AG09309 (cell line): Measurements from ENCODE around the gene IFRD2.

ENCODE experiments used
- DNase-seq: peaks from one replicate; pipeline ENCODE4 v3.0.0-alpha.2; 2010; ENCODE audit warnings: low read depth
- H3K4me3 ChIP-seq: 2 replicates; pipeline ENCODE4 v1.5.1; 2011; ENCODE audit warnings: mild to moderate bottlenecking, low read depth, low read length, moderate library complexity; ENCODE audit not compliant: control insufficient read depth
- TF ChIP-seq, protein P1 (sequence below): IDR thresholded peaks from 2 replicates; pipeline ENCODE4 v1.5.1; 2011; ENCODE audit warnings: mild to moderate bottlenecking, low read depth, low read length, inconsistent platforms; ENCODE audit not compliant: insufficient read depth, control insufficient read depth; ENCODE audit errors: missing control alignments

IFRD2 gene

DNA sequence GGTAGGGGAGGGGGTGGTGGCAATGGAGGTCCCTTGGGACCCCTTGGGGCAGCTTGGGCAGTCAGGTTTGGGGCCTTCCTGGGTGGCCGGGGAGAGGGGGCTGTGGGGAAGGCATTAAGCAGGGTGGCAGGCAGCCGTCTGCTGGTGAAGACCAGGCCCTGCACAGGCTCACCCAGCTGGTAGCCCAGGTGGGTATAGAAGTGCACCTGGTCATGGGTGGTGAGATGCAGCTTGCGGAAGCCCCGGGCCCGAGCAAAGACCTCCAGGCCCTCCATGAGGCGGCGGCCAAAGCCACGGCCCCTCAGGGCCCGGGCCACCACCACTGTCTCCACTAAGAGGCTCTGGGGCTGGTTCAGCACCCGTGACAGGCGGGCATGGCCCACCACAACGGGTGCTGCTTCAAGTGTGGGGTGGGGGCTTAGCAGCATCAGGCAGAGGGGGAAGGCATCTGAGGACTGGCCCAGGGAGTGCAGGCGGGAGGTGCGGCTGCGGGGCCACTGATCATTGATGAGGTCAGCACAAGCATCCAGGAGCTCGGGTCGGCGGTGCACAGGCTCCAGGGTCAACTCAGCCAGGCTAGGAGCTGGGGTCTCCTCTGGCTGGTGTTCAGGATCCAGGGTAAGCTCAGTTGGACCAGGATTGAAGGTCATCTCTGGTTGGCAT, 4.6 kb upstream of the IFRD2 start:
- H3K4me3 ChIP-seq = no peak overlapping the region
- TF ChIP-seq, protein P1, sequence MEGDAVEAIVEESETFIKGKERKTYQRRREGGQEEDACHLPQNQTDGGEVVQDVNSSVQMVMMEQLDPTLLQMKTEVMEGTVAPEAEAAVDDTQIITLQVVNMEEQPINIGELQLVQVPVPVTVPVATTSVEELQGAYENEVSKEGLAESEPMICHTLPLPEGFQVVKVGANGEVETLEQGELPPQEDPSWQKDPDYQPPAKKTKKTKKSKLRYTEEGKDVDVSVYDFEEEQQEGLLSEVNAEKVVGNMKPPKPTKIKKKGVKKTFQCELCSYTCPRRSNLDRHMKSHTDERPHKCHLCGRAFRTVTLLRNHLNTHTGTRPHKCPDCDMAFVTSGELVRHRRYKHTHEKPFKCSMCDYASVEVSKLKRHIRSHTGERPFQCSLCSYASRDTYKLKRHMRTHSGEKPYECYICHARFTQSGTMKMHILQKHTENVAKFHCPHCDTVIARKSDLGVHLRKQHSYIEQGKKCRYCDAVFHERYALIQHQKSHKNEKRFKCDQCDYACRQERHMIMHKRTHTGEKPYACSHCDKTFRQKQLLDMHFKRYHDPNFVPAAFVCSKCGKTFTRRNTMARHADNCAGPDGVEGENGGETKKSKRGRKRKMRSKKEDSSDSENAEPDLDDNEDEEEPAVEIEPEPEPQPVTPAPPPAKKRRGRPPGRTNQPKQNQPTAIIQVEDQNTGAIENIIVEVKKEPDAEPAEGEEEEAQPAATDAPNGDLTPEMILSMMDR = no peak
- DNase-seq = no peak

DNA sequence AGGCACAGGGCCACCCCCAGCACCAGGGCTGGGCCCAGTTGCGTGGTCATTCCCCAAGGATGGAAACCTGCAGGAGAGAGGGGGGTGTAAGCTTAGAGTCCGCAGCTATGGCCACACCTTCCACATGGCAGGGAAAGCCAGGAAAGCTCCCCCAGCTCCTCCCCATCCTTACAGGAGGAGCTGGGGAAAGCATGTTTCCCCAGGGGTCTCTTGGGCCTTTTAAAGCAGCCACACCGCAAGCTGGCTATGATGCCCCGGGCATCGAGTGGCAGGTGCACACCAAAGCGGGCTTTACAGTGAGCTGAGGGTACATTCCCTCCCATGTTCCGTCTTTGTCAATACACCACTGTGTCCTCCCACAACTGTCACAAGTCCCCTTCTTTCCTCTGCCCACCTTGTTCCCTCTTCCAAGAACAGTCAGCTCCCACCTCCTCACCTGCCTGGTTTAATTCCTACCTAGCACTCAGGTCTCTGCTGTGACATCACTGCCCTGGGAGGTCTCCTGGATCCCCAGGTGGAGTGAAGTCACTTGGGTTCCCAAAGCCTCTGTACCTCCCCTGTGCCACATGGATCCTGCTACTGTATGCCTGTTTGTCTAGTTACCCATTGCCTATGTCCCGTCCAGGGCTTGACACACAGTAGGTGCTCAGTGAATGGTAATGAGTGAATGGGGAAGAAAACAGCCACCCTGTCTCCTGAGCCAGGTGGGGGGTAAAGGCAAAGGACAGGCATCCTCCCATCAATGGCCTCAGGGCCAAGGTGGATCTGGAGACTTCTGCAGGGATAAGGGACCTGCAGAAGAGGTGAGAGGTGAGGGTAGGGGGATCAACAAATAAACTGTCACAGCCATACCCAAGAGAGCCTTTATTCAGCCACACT, 3.6 kb upstream of the IFRD2 start:
- H3K4me3 ChIP-seq = no peak overlapping the region
- no peak for DNase-seq
- TF ChIP-seq, protein P1 = no peak

DNA sequence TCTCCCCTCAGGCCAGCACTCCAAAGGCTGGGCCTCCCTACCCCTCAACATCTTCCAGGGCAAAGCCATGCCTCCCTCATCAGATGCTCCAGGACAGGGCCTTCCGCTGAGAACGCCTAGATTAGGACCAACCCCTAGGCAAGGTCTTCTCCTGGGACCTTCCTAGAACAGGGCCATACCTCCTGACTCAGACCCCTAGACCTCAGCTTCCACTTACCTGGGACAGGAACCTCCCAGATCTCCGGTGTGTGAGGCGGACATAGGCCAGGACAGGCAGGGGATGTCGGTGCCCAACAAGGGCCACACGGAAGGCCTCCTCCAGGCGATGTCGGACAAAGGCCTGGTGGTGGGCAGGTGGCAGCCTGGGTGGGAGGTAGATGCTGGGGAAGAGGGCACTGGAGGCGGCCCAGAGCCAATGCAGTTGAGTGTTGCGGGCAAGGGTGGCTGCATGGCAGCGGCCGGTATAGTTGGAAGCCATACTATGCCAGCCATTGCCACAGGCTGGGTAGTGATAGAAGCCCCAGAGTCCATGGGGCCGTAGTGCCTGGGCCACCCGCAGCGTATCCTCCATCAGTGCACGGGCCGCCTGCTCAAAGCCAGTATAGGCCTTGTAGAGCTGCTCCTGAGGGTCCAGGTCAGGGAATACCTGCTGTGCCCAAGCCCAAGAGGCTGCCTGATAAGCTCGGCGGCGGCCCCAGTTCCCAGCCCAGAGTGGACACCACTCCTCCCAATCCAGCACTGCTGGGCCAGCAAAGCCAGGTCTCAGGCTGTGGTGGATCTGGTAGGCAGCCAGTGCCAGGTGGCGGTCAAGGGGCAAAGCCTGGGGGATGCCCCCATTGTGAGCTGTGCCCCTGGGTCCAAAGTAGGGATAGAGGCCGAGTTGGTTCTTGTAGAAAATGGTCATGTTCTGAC, 2.5 kb upstream of the IFRD2 start:
- DNase-seq = no peak
- H3K4me3 ChIP-seq = no peak overlapping the region
- TF ChIP-seq, protein P1 = no peak

DNA sequence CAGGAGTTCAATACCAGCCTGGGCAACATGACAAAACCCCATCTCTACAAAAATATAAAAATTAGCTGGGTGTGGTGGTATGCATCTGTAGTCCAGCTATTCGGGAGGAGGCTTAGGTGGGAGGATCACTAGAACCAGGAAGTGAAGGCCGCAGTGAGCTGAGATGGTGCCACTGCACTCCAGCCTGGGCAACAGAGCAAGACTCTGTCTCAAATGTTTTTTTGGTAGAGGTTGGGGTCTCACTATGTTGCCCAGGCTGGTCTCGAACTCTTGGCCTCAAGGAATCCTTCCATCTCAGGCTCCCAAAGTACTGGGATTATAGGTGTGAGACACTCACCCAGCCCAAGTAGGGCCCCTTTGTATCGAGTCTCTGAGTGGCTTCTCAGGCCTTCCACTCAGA, 1.9 kb upstream of the IFRD2 start:
- no peak for DNase-seq
- no peak overlapping the region for H3K4me3 ChIP-seq
- TF ChIP-seq, protein P1 = no peak

DNA sequence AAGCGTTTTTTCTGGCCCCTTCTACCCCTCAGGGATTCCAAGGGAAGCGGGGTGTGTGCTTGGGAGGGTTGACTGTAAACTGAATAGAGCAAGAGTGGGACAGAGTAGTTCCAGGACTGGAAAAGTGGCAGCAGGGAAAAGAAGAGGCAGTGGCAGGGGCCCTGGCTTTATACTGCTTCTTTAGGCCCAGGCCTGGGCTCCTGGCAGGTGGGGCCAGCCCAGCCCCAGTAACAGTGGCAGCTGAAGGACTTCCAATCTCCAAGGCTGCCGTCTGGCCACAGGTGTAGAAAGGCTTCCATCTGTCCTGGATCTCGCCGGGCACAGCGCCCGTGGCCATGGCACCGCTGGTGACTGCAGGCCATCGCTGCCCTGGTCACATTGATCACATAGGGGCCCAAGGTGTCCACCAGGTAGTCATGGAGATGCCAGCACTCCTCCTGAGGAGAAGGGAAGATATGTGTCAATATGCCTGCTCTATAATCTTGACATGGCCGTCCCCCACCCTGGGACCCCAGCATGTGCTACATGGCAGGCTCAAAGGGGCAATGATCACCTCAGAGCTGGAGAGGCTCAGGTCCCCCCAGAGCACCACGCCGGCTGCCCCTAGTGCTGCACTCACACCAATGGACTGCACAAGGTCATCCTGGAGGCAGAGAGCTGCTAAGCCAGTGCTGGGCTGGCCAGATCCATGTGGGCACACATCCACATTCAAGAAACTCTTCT, 1.0 kb upstream of the IFRD2 start:
- TF ChIP-seq, protein P1 = no peak
- no peak overlapping the region for H3K4me3 ChIP-seq
- no peak for DNase-seq
